Measurements from ENCODE around the gene TNNT2.

TNNT2 gene

GRCh38 chr1:201310251-201310985, 67.1 kb downstream of the TNNT2 start:
- no peak for DNase-seq

- DNase-seq = peak in 1 of 5 experiments; percentile 12
Measured at GRCh38 chr1:201309416-201309815, 68.1 kb downstream of the TNNT2 start.
